GM19397 (cell line): ENCODE data around the gene TSPYL1.
"Not testable (repeated sequence)": the region's sequence is repeated elsewhere in the genome, so short reads cannot be mapped to it uniquely, and the experiment has no call there.

Source experiments
- ATAC-seq: cut with Tn5 transposase; IDR thresholded peaks from one replicate; pipeline ENCODE4 v1.9.1; 2021; ENCODE audit warnings: mild to moderate bottlenecking, moderate library complexity; ENCODE audit not compliant: unreplicated experiment

TSPYL1 gene

DNA sequence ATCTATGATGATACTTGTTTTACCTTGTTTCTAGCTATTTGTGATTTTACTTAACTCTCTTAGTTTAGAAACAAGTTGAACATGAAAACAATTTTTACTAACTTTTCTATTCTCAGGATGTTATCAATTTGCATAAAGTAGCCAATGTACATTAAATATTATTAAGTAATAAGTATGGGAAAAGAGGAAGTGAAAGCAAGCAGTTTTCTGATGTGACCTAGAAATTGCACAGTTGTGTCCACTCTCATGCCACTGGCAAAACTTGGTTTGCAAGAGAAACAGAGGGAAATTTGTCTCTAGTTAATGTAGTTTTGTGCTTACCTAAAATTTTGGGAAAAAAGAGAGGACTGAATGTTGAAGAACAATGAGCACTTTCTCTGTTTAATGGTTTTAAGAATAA, 19.2 kb upstream of the TSPYL1 start:
- ATAC-seq, result no peak

DNA sequence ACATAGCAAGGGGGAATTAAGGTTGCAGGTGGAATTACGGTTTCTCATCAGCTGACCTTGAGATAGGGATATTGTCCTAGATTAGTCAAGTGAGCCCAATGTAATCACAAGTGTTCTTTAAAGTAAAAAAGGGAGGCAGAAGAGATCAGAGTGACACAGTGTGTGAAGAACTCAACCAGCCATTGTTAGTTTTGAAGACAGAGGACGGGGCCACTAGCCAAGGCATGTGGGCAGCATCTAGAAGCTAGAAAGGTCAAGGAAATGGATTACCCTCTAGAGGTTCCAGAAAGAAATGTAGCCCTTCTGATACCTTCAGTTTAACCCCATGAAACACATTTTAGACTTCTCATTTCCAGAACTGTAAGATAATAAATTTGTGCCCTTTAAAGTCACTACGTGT, 18.5 kb upstream of the TSPYL1 start:
- ATAC-seq, result no peak

DNA sequence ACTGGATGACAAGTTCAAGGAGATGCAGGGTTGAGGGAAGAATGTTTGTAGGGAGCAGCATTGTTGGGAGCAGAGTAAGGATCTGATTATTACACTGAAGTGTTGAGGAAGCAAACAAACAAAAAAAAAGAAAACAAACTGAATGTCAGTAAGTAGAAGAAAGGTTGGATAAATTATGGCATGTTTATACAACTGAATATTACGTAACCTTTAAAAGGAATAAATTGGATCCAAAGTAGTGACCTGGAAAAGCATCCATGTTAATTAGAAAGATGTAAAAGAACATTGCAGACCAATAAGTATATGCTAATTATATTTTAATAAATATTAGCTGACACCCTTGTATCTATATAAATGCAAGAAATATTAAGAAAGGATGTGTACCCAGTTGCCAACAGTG, 12.8 kb upstream of the TSPYL1 start:
- no peak for ATAC-seq

DNA sequence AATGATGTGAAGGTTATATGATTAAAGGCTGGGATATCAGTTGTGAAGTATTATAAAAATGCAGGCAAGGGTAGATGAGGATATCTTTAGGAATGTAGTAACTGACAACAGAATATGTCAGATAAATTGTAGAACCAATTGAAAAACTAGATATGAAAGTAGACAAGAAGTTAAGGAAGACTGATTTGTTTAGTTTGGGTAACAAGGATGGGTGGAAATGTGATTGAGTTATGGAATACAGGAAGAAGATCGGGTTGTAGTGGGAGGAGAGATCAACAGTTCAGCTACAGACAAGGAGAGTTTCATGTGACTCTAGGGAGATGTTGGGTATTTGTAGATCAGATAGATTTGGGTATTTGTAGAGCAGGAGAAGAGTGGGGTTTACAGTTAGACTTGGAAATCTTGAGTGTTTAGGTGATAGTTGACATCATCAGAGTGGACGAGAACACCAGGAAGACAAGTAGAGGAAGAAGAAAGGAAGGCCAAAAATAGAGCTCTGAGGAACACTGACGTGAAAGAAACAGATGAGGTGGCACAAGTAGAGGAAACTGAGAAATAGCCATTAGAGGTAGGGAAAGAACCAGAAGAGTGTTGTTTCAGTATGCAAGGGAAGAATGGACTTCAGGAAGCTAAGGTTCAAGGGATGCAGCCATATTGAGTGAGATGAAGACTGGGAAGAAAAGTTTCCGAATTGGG, 12.1 kb upstream of the TSPYL1 start:
- no peak for ATAC-seq

DNA sequence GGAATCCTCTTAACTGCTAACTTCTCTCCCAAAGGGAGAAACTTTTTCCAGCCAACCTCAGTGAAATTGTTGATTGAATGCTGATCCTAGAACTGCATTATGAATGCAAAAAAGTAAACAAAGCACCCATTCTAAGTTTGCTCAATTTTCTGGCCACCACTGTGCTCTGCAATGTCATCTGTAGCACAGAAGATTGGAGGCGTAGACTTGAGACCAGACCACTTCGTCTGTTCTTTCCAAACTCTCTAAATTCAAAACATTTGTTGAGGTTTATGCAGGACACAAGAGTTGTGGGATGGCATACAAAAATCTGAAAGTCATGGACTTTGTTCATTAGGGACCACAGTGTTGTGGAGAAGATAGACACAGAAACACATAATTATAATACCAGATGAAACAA, 11.1 kb upstream of the TSPYL1 start:
- no peak for ATAC-seq

DNA sequence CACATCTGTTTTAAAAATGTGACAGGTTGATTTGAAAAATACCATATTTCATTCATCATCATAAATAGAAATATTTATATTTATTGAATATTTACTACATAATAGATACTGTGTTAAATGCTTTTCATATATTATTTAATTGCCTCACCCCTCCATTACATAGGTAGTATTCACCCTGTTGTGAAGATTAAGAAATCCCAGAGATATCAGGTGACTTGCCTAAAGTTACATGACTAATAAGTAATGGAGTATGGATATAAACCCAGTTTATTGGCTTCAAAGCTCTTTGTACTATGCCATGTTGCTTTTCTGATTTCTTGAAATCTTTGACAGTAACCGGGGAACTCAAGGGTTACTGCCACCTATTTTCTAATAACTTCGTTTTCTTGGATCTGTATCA, 10.1 kb upstream of the TSPYL1 start:
- ATAC-seq, result no peak

DNA sequence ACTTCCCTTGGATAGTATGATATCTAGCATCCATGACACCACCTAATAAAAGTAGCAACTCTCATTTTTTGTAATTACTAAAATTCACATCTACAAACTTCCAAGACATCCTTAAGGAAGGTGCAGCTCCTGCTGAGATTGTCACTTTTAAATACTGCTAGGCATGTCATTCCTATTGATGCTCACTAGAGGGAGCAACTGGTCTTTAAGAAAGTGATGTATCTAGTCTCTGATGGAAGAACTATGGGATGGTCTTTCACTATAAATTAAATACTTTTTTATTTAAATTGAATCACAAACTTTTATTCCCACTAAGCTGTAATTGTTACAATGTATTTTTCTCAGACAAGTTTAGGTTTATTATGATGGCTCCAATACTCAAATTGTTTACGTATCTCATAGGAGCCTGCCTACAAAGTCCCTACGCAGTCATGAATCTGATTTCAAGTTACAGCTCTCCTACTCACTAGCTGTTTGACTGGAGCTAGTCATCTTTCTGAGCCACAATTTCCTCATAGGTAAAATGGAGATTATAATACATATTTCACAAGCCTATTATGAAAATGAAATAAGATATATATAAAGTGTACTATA, 8.1 kb upstream of the TSPYL1 start:
- no peak for ATAC-seq

DNA sequence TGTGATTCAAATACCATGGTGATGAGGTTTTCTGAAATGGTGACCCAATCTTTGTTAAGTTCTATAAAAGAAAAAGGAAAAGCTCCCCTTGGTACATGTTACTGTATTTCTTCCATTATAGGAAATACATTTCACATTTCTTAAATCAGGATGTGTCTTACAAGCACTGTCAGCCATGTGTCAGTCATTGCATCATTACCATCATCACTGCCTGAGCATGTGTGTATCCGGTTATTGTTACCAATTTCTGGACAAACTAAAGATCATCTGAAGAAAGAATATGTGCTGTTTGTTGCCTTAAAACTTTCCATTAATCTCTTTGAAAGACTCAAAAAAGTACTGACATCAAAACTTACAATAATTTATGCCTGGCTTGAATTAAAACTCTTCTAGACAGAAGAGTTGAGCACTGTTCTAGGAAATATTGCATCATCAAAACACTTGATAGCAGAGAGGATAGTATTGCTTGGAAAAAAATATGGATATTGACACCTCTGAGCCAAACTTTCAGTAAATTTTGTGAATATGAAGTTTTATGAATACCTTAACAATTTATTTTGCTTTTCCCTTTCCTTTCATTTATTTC, 7.1 kb upstream of the TSPYL1 start:
- ATAC-seq, result no peak

DNA sequence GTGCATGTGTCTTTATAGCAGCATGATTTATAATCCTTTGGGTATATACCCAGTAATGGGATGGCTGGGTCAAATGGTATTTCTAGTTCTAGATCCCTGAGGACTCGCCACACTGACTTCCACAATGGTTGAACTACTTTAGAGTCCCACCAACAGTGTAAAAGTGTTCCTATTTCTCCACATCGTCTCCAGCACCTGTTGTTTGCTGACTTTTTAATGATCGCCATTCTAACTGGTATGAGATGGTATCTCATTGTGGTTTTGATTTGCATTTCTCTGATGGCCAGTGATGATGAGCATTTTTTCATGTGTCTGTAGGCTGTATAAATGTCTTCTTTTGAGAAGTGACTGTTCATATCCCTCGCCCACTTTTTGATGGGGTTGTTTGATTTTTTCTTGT, 5.3 kb upstream of the TSPYL1 start:
- ATAC-seq, result not testable (repeated sequence)

DNA sequence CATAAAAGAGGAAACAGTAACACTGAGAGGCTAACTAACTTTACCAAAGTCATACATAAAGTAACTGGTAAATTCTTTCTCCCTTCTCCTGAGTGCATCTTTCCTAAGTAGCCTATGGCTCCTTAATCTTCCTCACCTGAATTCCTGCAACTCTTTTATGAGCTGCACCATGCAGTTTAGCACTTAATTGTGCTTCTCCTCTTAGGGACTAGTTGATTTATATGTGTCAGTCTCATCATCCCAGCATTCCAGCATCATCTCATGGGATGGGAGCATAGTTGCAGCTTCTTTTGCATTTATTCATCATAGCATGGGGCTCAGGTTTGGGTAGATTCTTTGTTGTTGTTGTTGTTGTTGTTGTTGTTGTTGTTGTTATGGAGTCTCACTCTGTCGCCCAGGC, 3.5 kb upstream of the TSPYL1 start:
- no peak for ATAC-seq

DNA sequence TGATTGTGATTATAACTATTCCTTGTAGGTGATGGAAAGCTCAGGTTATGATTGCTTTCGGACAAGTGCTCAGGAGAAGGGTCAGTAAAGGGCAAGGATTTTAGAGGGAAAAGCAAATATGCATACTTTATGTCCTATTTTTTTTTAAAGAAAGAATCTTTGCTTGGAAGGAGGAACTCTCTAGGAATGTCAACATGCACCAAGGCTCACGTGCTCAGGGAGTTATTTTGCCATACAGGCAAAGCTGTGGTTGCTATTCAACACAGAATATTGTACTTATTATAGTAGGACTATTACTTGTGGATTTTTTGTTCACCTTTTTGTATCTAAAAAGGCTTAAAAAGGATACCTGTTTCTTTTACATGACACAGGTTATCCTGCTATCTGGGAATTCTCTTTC, 3.0 kb upstream of the TSPYL1 start:
- no peak for ATAC-seq

DNA sequence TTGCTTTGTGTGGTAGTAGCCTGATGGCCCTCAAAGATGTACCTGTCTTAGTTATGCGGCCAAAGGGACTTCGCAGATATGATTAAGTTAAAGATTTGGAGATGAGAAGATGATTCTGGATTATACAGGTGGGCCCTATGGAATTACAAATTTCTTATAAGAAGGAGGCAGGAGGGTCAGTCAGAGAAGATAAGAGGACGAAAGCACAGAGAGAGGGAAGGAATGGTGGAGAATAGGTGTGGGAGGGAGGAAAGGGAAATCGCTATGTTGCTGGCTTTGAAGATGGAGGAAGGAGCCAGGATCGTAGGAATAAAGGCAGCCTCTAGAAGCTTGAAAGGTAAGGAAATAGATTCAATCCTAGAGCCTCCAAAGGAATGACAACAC, 1.2 kb upstream of the TSPYL1 start:
- ATAC-seq, result no peak

DNA sequence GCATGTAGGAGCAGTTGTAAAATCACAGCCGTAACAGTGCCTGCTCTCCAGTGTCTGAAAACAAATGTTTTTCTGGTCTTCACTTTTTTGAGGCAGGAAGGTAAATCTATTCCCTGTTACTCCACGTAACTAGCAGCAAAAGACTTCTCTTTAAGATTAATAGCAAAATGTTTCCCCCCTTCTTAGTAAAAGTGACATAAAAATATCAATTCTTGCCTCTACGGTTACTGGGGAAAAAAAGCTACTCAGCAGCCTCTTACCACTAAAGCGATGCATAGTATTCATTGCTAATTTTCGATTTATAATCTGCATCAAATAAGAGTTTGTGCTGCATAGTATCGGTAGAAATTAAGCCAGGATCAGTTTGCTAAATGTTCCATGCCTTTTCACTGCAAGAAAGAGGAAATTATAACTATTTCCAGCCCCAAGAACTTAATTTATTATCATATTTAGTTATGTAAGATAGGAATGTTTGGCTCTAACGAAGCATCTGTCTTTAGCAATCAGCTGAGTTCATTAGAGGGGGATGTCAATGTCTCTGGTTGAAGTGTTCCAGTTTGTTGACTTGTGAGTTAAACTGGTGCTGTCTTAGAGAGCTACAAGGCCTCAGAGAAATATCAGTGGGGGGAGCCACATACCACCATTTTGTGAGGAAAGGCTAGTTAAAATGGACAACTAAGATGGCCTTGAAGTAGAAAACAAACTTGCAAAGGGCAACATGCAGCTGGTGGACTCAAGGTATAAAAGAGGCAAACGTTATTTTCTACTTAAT, 617 bp upstream of the TSPYL1 start:
- ATAC-seq, result no peak

DNA sequence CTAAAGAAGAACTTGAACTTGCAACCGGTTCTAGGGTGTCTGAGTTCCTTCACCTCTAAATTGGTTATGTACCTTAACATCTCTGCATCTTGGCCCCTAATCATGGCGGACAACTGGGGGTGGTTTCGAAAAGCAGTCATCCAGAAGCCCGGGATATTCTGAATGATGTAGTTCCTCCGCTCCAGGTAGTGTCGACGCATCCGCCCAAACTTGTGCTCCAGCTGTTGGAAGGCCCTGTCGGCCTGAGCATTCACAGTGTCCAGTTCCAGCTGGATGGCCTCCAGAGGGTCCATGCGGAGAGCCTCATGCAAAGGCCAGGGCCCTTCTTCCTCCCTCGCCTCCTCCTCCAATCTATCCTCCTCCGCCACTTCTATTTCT, 887 bp downstream of the TSPYL1 start:
- no peak for ATAC-seq

DNA sequence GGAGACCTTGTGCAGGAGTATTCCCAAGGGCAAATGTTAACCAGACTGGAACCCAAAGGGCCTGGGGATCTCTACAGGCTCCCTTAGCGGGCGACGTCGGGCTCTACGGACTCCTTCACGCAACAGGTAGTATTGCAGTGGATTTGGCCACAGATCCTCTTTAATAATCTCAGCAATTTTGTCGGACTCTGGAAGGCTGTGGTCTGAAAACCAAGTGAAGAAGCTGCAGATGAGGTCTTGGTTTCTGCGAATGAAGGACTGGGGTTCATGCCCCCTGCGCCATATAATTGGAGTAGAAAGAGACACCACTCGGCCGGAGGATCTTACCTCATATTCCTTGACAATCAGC, 1.3 kb downstream of the TSPYL1 start:
- ATAC-seq, result no peak

DNA sequence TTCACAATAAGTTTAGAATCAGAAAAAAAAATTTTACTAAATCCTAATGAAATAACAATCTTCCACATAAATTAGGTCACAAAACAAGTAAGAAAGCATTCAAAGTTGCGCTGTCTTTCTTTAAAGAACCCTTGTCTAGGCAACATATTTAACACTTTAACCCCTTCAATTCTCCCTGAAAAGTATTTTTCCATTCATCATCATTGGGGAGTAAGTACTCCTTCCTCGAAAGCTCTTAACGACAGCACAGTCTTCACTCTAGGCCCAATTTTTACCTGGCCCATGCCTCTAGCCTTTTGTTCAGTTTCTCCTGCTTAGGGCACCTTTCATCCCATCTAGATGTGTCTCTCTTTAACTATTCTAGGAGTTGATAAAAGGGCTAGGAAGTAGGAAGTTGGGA, 2.6 kb downstream of the TSPYL1 start:
- no peak for ATAC-seq

DNA sequence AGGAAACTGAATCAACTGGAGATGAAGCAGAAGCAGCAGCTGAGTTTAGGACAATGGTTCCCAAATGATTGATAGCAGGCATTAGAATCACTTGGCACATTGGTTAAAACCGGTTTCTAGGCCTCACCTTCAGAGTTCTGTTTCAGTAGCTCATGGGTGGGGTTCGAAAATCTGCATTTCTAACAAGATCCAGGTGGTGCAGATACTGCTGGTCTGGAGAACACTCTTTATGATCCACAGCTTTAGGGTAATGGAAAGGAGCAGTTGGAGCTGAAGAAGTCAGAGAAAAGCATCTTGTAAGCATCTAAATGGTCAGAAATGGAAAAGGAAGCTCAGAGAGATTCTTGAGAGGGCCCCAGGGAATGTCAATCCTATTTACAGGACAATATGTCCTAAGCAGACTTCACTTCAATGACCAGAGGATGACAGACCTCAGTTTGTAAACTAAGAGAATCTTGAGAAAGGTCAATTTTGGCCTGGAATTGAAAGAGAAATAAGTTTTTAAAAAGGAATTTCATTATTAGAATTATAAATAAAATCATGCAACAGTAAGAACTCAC, 8.5 kb downstream of the TSPYL1 start:
- no peak for ATAC-seq

DNA sequence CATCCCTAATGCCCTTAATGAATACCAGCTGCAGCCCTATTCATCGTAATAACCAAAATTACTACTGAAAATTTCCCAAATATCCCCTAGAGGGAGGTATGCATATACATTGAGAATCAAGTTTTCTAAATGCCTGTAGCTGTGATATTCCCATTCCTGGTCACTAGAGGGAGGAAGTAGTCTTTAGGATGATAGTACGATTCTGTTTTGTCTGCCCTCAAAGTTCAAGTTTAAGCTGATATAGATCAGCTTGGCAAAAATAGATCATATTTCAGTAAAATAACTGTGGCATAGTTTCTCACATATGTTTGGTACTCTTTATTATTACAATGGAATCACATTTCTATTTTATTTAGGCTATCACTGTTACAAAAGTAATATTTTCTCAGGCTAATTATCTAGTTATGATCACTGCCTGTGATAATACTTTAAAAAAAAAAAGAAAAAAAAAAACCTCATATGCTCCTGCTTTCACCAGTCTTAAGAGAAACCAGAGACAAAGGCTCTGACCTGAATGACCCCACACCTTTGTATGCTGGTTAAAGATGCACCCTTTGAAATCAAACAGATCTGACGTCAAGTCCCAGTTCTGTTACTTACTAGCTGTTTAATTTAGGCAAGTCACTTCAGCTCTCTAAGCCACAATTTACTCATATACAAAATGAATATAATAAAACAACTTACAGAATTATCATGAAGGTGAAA, 11.0 kb downstream of the TSPYL1 start:
- ATAC-seq, result peak; percentile 69

DNA sequence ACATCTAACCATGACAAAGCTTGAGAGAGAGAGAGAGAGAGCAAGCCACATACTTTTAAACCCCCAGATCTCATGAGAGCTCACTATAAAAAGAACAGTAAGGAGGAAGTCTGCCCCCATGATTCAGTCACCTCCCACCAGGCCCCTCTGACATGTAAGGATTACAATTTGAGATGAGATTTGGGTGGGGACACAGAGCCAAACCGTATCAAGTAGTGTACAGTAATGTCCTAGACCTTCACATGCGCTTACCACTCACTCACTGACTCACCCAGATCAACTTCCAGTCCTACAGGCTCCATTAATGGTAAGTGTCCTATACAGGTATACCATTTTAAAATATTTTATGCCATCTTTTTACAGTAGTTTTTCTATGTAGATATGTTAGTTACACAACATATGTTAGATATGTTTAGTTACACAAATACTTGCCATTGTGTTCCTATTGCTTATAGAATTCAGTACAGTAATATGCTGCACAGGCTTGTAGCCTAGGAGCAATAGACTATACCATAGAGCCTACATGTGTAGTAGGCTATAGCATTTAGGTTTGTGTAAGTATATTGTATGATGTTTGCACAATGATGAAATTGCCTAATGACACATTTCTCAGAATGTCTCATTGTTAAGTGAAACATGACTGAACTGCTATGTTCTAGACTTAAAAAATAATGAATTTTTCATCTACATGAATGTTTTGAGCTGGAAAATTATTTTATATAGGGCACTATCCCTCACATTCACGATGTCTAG, 11.7 kb downstream of the TSPYL1 start:
- ATAC-seq, result no peak

DNA sequence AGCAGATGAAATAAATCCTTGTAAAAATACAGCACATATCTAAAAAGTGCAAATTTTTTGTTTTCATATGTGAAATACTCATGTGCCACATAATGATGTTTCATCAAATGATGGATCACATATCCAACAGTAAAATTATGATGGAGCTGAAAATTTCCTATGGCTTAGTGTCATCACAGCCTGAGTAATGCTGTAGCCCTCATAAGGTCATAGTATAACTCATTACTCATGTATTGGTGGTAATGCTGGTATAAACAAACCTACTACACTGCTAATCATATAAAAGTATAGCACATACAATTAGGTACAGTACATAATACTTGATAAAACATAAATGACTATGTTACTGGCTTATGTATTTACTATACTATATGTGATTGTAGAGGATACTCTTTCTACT, 12.9 kb downstream of the TSPYL1 start:
- ATAC-seq, result no peak
